Activated T-cell treated with anti-CD3 and anti-CD28 coated beads, Interleukin-2, amount 50 U/mL, for 72 hours (primary cell): Measurements from ENCODE around the gene RADIL. TPM values are rescaled to one million over a fixed set of nuclear protein-coding genes. Genes with fewer than 3 reads are reported as not detected.
"Not testable (repeated sequence)": the region's sequence is repeated elsewhere in the genome, so short reads cannot be mapped to it uniquely, and the experiment has no call there.

Experiments
- ATAC-seq, 2 donors: fragments of 150-1000 bp; cut with Tn5 transposase; replicated peaks in 1 of 2; 2 replicates each; pipeline ENCODE4 v1.10.0; 2021; ENCODE audit warnings: moderate library complexity in 2 of 2, mild to moderate bottlenecking in 1 of 2
- DNase-seq, 2 donors: peaks; one replicate each; pipeline ENCODE4 v3.0.0; 2021 to 2022; ENCODE audit warnings: mixed read lengths in 1 of 2
- H3K27ac Mint-ChIP-seq: one replicate; pipeline ENCODE4 v1.8.0; 2022; ENCODE audit warnings: mild to moderate bottlenecking, moderate library complexity, mixed read lengths
- H3K27me3 Mint-ChIP-seq: one replicate; pipeline ENCODE4 v1.8.0; 2022; ENCODE audit warnings: low read depth, mixed read lengths
- H3K36me3 Mint-ChIP-seq, 2 donors: one replicate each; pipeline ENCODE4 v1.8.0; 2022; ENCODE audit warnings: mixed read lengths in 2 of 2, mild to moderate bottlenecking in 1 of 2; ENCODE audit not compliant: insufficient read depth in 2 of 2
- H3K4me1 Mint-ChIP-seq: one replicate; pipeline ENCODE4 v1.8.0; 2022; ENCODE audit warnings: low read depth, mixed read lengths
- H3K4me3 Mint-ChIP-seq, 2 donors: one replicate each; pipeline ENCODE4 v1.8.0; 2022; ENCODE audit warnings: mild to moderate bottlenecking in 2 of 2, mixed read lengths in 2 of 2, moderate library complexity in 2 of 2
- H3K9me3 Mint-ChIP-seq, 2 donors: one replicate each; pipeline ENCODE4 v1.8.0; 2022; ENCODE audit warnings: mixed read lengths in 2 of 2
- total RNA-seq, 2 donors: library from RNA; stranded (reverse); gene quantifications; one replicate each; pipeline ENCODE4 v1.2.3, GENCODE V29; 2022

Gene RADIL
- total RNA-seq, 2 donors from 2014 or later, result 0.50 to 0.53 TPM

DNA sequence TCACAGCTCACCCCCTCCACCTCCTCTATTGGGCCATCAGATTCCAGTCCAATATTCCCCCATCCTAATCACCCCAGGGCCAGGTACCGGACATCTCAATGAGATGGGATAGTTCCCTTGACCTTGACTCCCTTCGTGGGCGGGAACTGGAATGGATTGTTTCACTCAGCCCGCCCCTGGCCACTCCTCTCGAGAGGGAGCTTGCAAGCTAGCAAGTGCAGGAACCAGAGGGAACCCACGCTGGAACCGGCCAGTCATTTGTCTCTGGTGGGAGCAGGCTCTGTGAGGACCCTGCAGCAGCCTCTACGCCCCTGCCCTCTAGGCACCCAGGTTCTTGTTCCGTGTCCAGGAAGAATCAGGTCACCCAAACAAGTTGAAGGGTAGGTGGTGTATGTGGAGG lies 11.0 kb upstream of the RADIL start:
- no peaks in the 10 kb centered on the region for H3K36me3 Mint-ChIP-seq
- no peak overlapping the region for H3K4me3 Mint-ChIP-seq
- ATAC-seq (no peak), DNase-seq (no peak)
- H3K27me3 Mint-ChIP-seq, result peaks cover under 1% of the 10 kb centered on the region
- no peaks in the 10 kb centered on the region for H3K4me1 Mint-ChIP-seq
- no peak overlapping the region for H3K27ac Mint-ChIP-seq
- peaks cover 0 to 4% of the 10 kb centered on the region in 2 donors for H3K9me3 Mint-ChIP-seq

DNA sequence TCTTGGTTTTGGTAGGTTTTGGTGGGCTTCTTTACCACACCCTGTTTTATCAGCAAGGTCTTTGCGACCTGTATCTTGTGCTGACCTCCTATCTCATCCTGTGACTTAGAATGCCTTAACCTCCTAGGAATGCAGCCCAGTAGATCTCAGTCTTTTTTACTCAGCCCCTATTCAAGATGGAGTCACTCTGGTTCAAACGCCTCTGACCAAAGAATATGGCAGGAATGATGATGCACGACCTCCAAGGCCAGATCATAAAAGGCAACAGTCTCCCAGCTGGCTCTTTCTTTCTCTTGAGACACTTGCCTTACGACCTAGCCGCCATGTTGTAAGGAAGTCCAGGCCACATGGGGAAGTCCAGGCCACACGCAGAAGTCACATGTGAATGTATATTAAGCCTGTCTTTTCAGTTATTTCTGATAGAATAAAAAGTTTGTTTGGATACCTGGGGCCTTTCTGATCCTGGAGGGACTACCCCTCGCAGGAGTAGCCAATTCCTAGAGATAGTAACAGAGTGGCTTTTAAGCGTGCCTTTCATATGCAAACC lies 10.5 kb upstream of the RADIL start:
- H3K4me1 Mint-ChIP-seq, result no peaks in the 10 kb centered on the region
- H3K27me3 Mint-ChIP-seq, result no peaks in the 10 kb centered on the region
- H3K27ac Mint-ChIP-seq, result no peak overlapping the region
- H3K36me3 Mint-ChIP-seq, result no peaks in the 10 kb centered on the region
- no peak for ATAC-seq
- H3K9me3 Mint-ChIP-seq, result peaks cover 0 to 4% of the 10 kb centered on the region in 2 donors
- no peak overlapping the region for H3K4me3 Mint-ChIP-seq
- DNase-seq, result no peak

DNA sequence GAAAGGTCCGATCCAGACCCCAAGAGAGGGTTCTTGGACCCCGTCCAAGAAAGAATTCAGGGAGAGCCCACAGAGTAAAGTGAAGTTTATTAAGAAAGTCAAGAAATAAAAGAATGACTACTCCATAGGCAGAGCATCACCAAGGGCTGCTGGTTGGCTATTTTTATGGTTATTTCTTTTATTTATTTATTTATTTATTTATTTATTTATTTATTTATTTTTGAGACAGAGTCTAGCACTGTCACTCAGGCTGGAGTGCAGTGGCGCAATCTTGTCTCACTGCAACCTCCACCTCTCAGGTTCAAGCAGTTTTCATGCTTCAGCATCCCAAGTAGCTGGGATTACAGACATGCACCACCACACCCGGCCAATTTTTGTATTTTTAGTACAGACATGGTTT lies 9.7 kb upstream of the RADIL start:
- H3K4me3 Mint-ChIP-seq, result not testable (repeated sequence)

DNA sequence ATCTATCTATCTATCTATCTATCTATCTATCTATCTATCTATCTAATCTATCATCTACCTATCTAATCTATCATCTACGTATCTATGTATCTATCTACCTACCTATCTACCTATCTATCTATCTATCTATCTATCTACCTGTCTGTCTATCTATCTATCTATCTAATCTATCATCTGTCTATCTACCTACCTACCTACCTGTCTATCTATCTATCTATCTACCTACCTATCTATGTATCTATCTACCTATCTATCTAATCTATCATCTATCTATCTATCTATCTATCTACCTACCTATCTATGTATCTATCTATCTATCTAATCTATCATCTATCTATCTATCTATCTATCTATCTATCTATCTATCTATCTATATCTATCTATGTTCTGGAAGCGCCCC lies 8.0 kb upstream of the RADIL start:
- H3K27ac Mint-ChIP-seq, result peak overlapping the region; percentile 89
- DNase-seq, H3K27me3 Mint-ChIP-seq, H3K9me3 Mint-ChIP-seq, ATAC-seq, H3K36me3 Mint-ChIP-seq, H3K4me3 Mint-ChIP-seq, H3K4me1 Mint-ChIP-seq: not testable (repeated sequence)

More for the DNA sequence above, 9.7 kb upstream of the RADIL start:
- ATAC-seq, H3K27ac Mint-ChIP-seq, H3K36me3 Mint-ChIP-seq, H3K27me3 Mint-ChIP-seq, H3K9me3 Mint-ChIP-seq, DNase-seq, H3K4me1 Mint-ChIP-seq: not testable (repeated sequence)

DNA sequence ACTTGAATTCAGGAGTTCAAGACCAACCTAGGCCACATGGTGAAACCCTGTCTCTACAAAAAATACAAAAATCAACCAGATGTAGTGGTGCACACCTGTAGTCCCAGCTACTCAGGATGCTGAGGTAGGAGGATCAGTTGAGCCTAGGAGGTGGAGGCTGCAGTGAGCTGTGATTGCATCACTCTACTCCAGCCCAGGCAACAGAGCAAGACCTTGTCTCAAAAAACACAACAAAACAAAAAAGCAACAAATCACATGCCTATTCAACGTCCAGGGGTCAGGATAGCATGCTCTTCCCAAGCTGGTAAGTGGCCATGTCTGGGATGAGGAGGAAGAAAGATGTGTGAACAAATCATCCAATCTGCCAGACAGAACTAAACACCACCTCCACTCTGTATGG lies 6.2 kb upstream of the RADIL start:
- H3K36me3 Mint-ChIP-seq, result no peaks in the 10 kb centered on the region
- H3K4me3 Mint-ChIP-seq, result no peak overlapping the region
- H3K4me1 Mint-ChIP-seq, result no peaks in the 10 kb centered on the region
- DNase-seq, result no peak
- H3K27ac Mint-ChIP-seq, result no peak overlapping the region
- H3K27me3 Mint-ChIP-seq, result peaks cover 8% of the 10 kb centered on the region
- H3K9me3 Mint-ChIP-seq, result peaks cover 0 to 4% of the 10 kb centered on the region in 2 donors
- ATAC-seq, result no peak

DNA sequence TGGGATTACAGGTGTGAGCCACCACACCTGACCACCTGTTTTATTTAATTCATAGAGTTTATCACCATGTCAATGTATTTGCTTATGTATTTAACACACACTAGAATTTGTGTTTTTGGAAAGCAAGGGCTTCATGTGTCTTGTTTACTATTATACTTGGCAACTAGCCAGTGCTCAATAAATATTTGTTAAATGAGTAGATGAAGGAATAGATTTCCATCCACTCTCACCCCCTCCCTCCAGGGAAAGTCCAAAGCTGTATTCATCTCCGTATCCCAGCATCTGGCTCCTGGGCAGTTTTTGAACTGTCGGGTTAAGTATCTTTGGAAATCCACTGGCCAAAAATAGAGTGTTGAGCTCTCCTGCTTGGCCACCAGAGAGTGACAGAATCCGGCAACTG lies 4.6 kb upstream of the RADIL start:
- no peak for DNase-seq
- Mint-ChIP-seq H3K27ac (no peak overlapping the region), H3K27me3 (peaks cover 8% of the 10 kb centered on the region), H3K4me3 (no peak overlapping the region), H3K4me1 (no peaks in the 10 kb centered on the region), H3K36me3 (no peaks in the 10 kb centered on the region), H3K9me3 (no peaks in the 10 kb centered on the region)
- no peak for ATAC-seq

DNA sequence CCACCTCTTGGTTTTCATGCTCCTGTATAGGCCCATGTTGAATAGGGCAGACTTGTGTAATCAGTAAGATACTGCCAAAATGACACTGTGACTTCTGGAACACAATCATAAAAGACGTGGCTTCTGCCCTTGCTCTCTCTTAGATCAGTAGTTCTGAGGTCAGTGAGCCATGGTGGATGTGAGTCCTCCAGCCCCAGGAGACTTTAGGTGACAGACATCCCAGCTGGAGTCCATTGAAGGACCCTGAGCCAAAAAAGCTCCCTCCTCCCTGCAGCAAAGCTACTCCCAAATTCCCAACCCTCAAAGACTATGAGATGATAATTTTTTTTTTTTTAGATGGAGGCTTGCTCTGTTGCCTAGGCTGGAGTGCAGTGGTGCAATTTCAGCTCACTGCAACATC lies 3.2 kb upstream of the RADIL start:
- ATAC-seq (no peak), DNase-seq (no peak)
- Mint-ChIP-seq H3K27me3 (peaks cover 20% of the 10 kb centered on the region), H3K27ac (no peak overlapping the region), H3K9me3 (no peaks in the 10 kb centered on the region), H3K4me1 (peaks cover 10% of the 10 kb centered on the region), H3K4me3 (no peak overlapping the region), H3K36me3 (no peaks in the 10 kb centered on the region)

DNA sequence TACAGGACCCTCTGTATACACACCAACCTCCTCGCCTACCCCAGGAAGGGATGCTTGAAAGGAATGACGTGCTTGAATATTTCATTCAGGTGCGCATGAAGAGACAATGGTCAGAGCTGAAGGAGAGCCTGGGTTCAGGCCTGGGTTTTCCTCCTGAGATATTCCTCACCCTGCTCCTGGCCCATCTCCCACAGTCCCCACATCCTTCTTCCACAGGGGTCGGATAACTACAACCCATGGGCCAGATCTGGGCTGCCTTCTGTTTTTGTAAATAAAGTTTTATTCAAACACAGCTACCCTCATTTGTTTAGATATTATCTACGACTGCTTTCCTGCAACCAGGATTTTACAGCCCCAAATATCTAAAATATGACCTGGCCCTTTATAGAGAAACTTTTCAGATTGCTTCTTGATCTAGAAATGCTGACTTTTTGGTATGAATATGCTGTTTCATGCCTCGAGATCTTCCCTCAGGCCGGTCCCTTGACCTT lies 1.8 kb upstream of the RADIL start:
- H3K36me3 Mint-ChIP-seq, result no peaks in the 10 kb centered on the region
- peaks cover 10% of the 10 kb centered on the region for H3K4me1 Mint-ChIP-seq
- no peak for DNase-seq
- no peak overlapping the region for H3K4me3 Mint-ChIP-seq
- H3K27ac Mint-ChIP-seq, result no peak overlapping the region
- H3K9me3 Mint-ChIP-seq, result no peaks in the 10 kb centered on the region
- ATAC-seq, result no peak
- peaks cover 25% of the 10 kb centered on the region for H3K27me3 Mint-ChIP-seq

DNA sequence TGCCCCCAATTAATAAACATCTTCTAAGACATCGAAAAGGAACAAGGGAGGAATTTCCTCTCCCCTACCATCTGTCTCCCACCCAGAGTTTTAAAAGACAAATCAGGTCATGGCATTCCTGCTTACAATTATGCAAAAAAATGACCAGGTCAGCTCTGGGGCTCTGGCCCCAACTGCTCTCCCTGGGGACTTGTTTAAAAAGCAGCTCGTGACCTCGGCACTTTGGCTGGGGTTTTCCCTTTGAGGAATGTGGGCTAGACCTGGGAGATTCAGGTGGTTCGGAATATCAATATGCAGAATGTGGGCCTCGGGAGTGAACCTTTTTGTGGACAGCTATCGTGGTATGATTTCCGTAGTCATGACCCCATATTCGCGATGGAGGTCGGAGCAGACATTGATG lies 648 bp upstream of the RADIL start:
- DNase-seq (no peak), ATAC-seq (no peak)
- Mint-ChIP-seq H3K9me3 (no peaks in the 10 kb centered on the region), H3K27ac (no peak overlapping the region), H3K4me3 (no peak overlapping the region), H3K4me1 (peaks cover 10% of the 10 kb centered on the region), H3K27me3 (peaks cover 26% of the 10 kb centered on the region), H3K36me3 (no peaks in the 10 kb centered on the region)

DNA sequence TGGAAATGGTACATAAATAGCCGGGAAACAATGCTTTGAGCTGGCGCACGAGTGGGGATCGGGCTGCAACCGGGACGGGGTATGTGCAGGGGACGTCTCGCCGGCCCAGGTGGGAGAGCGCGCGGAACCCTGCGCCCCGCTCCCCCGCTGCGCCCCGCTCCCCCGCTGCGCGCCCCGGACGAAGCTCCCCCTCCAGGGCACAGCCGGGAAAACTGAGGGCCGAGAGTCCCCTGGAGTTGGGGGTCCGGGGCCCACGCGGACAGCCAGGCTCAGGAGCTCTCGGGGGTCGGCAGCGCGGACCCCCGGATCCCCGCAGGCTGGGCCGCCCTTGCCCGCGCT lies 514 bp downstream of the RADIL start:
- Mint-ChIP-seq H3K27ac (no peak overlapping the region), H3K9me3 (no peaks in the 10 kb centered on the region), H3K4me3 (peak overlapping the region; percentile 76 to 77), H3K27me3 (peaks cover 26% of the 10 kb centered on the region), H3K36me3 (no peaks in the 10 kb centered on the region), H3K4me1 (peaks cover 10% of the 10 kb centered on the region)
- no peak for DNase-seq
- peak in 1 of 2 donors; percentile 2 for ATAC-seq

DNA sequence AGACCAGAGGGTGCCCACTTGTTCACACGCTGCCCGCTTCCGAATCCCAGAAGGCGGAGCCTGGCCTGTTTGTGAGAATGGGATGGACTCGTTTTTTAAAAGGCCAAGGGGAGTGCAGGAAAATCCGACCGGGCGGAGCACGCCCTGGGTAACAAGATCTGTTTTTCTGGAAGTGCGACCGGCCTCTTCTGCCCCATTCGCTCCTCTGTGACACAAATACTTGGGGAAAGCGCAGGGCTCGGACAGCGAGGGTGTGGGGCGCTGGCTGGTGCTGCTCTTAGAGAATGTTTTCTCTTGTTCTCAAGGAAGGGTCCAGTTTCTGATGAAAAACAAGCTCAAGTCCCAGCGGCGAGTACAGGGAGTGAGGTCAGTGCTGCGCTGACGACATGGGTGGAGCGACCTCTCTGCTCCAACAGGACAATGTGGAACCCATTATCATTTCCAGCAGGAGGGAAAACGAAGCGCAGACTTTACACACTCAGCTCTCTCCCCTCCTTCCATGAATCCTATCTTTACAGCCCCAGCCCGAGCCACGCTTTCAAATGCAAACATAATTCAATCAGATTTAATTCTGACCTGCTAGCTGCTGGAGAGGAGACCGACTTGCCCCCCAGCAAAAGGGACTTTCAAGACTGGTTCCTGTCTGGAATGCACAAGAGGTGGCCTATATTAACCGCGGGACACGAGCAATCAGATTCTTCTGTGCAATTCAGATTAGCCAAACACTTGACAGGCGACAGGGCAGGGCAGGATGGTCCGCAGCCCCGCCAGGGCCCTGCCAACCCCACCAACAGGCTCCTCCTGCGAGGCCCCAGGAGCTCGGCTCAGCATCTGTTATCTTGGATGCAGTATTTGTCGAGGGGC lies 1.1 kb downstream of the RADIL start:
- H3K36me3 Mint-ChIP-seq, result no peaks in the 10 kb centered on the region
- no peak overlapping the region for H3K27ac Mint-ChIP-seq
- H3K4me1 Mint-ChIP-seq, result peaks cover 10% of the 10 kb centered on the region
- peak overlapping the region; percentile 76 to 77 for H3K4me3 Mint-ChIP-seq
- H3K9me3 Mint-ChIP-seq, result no peaks in the 10 kb centered on the region
- H3K27me3 Mint-ChIP-seq, result peaks cover 26% of the 10 kb centered on the region
- no peak for ATAC-seq
- peak in 1 of 2 donors; percentile 8 for DNase-seq

DNA sequence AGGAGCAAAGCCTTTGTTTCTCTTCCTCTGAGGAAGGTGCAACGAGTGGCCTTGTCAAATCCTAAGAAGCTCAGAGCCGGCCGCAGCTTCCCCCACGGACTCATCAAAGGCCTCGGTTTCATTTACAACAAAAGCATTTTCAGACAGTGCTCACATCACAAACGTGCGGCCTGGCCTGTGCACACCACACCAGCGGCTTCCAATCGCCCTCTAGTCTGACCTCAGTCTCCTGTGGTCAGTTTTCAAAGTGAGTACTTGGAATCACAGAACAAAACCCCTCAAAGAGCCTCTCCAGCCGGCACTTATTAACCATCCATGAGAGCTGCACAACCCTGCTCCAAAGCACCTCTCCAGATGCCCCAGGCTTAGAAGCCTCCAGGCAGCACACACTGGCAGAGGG lies 3.3 kb downstream of the RADIL start:
- ATAC-seq (no peak), DNase-seq (no peak)
- no peaks in the 10 kb centered on the region for H3K36me3 Mint-ChIP-seq
- no peaks in the 10 kb centered on the region for H3K9me3 Mint-ChIP-seq
- H3K27ac Mint-ChIP-seq, result no peak overlapping the region
- no peak overlapping the region for H3K4me3 Mint-ChIP-seq
- peaks cover 18% of the 10 kb centered on the region for H3K27me3 Mint-ChIP-seq
- peaks cover 10% of the 10 kb centered on the region for H3K4me1 Mint-ChIP-seq

DNA sequence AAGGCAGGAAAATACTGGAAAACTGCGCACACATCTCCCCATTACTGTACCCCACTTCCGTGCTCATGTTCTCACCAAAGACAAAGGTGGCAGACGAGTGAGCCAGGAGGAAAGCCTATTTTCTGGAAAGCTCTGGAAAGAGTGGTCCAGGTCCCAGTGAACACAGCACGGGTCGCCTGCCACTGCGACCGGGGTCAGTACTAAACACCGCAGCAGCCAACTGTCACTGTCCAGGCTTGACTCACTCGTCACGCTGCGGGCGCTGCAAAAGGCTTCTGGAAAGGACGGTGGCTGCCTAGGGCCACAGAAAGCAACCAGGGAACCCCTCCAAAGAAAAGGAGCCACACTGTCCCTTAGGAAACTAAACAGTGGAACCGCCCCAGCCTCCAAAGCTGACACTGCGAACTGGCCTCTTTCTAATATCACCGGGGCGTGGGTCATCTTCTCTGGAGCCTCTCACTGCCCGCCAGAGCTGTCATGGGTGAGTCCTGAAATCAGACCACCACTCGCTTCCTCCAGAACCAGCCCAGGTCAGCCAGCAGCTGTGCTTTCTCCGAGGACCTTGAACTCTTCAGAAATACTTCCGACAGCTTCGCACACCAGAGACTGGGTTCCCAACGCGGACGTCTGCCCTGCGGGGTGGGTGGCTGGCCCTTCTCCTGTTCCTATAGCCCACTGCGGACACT lies 4.0 kb downstream of the RADIL start:
- Mint-ChIP-seq H3K4me3 (no peak overlapping the region), H3K27me3 (peaks cover 18% of the 10 kb centered on the region), H3K4me1 (peaks cover 10% of the 10 kb centered on the region), H3K27ac (no peak overlapping the region), H3K36me3 (no peaks in the 10 kb centered on the region), H3K9me3 (no peaks in the 10 kb centered on the region)
- no peak for ATAC-seq
- DNase-seq, result no peak
